GM21786 (cell line): ENCODE results near the gene LCN10.

ENCODE experiments used
- ATAC-seq: cut with Tn5 transposase; IDR thresholded peaks from one replicate; pipeline ENCODE4 v1.9.1; 2021; ENCODE audit not compliant: unreplicated experiment

LCN10 gene

GRCh38 chr9:136690104-136690805 is 52.5 kb downstream of the LCN10 start:
- ATAC-seq = no peak

GRCh38 chr9:136689108-136689460 is 53.7 kb downstream of the LCN10 start:
- ATAC-seq = no peak

DNA sequence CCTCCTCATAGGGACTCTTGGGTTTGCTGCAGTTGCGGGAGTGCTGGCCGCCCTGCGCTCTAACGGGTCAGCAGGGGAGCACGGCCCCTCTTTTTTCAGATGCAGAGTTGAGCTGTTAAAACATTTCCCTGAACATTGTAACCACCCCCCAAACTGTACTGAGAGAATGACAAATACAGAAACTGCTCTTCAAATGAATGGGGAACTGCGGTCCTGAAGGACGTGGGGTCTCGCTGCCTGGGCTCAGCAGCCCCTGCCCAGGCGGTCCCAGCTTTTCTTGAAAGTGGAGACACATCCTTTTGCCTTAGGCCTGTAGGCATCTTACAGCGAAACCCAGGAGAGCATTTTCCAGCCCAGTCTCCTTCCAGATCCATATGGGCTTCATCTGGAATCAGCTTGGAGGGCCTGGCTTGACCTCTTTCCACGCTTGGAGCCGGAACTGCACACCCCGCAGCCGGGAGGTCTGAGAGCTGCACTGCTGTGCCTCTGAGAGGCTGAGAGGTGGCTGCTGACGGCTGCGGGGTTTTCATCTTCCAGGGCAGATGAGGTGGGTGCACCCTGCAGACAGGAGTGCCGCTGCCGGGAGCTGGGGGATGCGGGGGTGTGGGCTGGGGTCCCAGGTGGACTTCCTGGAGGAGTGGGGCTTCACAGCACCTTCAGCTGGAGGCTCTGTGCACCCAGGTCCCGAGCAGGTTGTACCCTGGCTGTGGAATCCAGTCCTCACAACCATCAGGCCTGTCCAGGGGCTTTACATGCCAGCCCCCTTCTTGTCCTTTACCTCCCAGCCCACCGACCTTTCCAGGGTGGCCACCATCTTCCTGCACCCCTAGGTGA is 54.2 kb downstream of the LCN10 start:
- no peak for ATAC-seq
